ENCODE measurements around the gene CSN3. TPM values are rescaled to one million over a fixed set of nuclear protein-coding genes. Genes with fewer than 3 reads are reported as not detected.
"Not testable (repeated sequence)": the region's sequence is repeated elsewhere in the genome, so short reads cannot be mapped to it uniquely, and the experiment has no call there.

Gene CSN3
- total RNA-seq, 3 donors from 2014 or later (not counting 1 experiment from before 2014, with no cell fraction given): not detected

DNA sequence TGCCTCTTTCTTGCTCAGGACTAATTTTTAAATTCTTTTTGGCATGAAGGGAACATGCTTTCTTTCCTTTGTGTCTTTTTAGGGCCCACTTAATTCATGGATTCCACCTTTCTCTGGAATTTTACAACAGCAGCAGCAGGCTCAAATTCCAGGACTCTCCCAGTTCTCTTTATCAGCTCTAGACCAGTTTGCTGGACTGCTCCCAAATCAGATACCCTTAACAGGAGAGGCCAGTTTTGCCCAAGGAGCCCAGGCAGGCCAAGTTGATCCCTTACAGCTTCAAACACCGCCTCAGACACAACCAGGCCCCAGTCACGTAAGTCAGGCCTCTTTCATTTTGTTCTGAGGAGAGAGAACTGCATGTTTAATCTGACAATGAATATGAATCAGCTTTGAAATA is 44.6 kb upstream of the CSN3 start:
- H3K27ac Mint-ChIP-seq: no peak overlapping the region
- no peaks in the 10 kb centered on the region for H3K9me3 Mint-ChIP-seq
- intact Hi-C loops (cut with micrococcal nuclease): no loop called here
- no peaks in the 10 kb centered on the region for H3K36me3 ChIP-seq (ENCODE audit: control insufficient read depth, insufficient read depth, low read length)
- H3K27me3 ChIP-seq (ENCODE audit: control insufficient read depth, insufficient read depth, low read length): no peaks in the 10 kb centered on the region
- ATAC-seq: no peak
- H3K4me1 ChIP-seq (ENCODE audit: control insufficient read depth, insufficient read depth, low read length): no peaks in the 10 kb centered on the region
- H3K4me3 Mint-ChIP-seq: no peak overlapping the region
- H3K27me3 Mint-ChIP-seq (ENCODE audit: low read depth in 2 of 2): no peaks in the 10 kb centered on the region
- H3K27ac ChIP-seq (ENCODE audit: low read length): no peak overlapping the region
- H3K36me3 Mint-ChIP-seq: no peaks in the 10 kb centered on the region
- TF ChIP-seq, protein P1, sequence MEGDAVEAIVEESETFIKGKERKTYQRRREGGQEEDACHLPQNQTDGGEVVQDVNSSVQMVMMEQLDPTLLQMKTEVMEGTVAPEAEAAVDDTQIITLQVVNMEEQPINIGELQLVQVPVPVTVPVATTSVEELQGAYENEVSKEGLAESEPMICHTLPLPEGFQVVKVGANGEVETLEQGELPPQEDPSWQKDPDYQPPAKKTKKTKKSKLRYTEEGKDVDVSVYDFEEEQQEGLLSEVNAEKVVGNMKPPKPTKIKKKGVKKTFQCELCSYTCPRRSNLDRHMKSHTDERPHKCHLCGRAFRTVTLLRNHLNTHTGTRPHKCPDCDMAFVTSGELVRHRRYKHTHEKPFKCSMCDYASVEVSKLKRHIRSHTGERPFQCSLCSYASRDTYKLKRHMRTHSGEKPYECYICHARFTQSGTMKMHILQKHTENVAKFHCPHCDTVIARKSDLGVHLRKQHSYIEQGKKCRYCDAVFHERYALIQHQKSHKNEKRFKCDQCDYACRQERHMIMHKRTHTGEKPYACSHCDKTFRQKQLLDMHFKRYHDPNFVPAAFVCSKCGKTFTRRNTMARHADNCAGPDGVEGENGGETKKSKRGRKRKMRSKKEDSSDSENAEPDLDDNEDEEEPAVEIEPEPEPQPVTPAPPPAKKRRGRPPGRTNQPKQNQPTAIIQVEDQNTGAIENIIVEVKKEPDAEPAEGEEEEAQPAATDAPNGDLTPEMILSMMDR (IDR thresholded peaks at IDR 0.05): no peak
- no peak overlapping the region for H3K4me3 ChIP-seq (ENCODE audit: low read length)
- H3K4me1 Mint-ChIP-seq: no peaks in the 10 kb centered on the region
- no CpG with 5 or more reads among the region's 2 CpGs for WGBS (ENCODE audit: insufficient coverage)
- DNase-seq: no peak
- no peaks in the 10 kb centered on the region for H3K9me3 ChIP-seq (ENCODE audit: control insufficient read depth, insufficient read depth, low read length)

DNA sequence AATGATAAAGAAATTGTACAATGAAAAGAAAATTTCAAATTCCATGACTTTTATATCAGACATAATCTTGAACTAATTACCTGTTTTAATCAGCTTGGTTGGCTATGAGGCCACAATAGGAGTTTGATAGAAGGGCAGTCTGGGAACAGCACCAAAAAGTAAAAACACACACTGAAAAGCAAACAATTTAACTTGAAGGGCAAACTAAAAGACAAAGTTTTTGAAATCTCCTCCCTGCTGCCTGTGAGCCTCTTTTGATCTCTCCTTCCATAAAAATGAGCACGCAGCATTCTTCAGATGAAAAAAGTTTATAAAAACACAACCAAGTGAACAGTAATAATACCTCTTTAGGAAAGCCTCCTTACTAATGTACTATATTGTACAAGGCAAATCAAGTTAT is 38.8 kb upstream of the CSN3 start:
- Mint-ChIP-seq H3K9me3 (no peaks in the 10 kb centered on the region), H3K4me3 (no peak overlapping the region), H3K27me3 (ENCODE audit: low read depth in 2 of 2) (no peaks in the 10 kb centered on the region), H3K27ac (no peak overlapping the region), H3K4me1 (no peaks in the 10 kb centered on the region), H3K36me3 (no peaks in the 10 kb centered on the region)
- 57% methylated on average over 1 of the region's 1 CpG for WGBS (ENCODE audit: insufficient coverage)
- intact Hi-C loops (cut with micrococcal nuclease): no loop called here
- Histone ChIP-seq H3K27ac (ENCODE audit: low read length) (no peak overlapping the region), H3K4me1 (ENCODE audit: control insufficient read depth, insufficient read depth, low read length) (no peaks in the 10 kb centered on the region), H3K27me3 (ENCODE audit: control insufficient read depth, insufficient read depth, low read length) (no peaks in the 10 kb centered on the region), H3K4me3 (ENCODE audit: low read length) (no peak overlapping the region), H3K9me3 (ENCODE audit: control insufficient read depth, insufficient read depth, low read length) (no peaks in the 10 kb centered on the region), H3K36me3 (ENCODE audit: control insufficient read depth, insufficient read depth, low read length) (no peaks in the 10 kb centered on the region)
- TF ChIP-seq, protein P1 (IDR thresholded peaks at IDR 0.05): no peak
- no peak for ATAC-seq
- DNase-seq: no peak

DNA sequence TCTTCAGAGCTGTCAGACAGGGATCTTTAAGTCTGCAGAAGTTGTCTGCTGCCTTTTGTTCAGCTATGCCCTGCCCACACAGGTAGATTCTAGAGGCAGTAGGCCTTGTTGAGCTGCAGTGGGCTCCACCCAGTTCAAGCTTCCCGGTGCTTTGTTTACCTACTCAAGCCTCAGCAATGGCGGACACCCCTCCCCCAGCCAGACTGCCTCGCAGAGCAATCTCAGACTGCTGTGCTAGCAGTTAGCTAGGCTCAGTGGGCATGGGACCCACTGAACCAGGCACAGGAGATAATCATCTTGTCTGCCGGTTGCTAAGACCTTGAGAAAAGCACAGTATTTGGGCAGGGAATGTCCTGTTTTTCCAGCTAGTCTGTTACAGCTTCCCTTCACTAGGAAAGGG is 29.6 kb upstream of the CSN3 start:
- H3K4me1 ChIP-seq (ENCODE audit: control insufficient read depth, insufficient read depth, low read length); DNase-seq; ATAC-seq; intact Hi-C loops (cut with micrococcal nuclease); H3K9me3 ChIP-seq (ENCODE audit: control insufficient read depth, insufficient read depth, low read length); H3K4me3 ChIP-seq (ENCODE audit: low read length); H3K36me3 Mint-ChIP-seq; H3K27ac Mint-ChIP-seq; H3K27me3 Mint-ChIP-seq (ENCODE audit: low read depth in 2 of 2); H3K36me3 ChIP-seq (ENCODE audit: control insufficient read depth, insufficient read depth, low read length); H3K27ac ChIP-seq (ENCODE audit: low read length); H3K4me1 Mint-ChIP-seq; H3K27me3 ChIP-seq (ENCODE audit: control insufficient read depth, insufficient read depth, low read length); H3K4me3 Mint-ChIP-seq: not testable (repeated sequence)
- H3K9me3 Mint-ChIP-seq: peaks cover 2 to 10% of the 10 kb centered on the region in 2 donors
- WGBS (ENCODE audit: insufficient coverage): 93% methylated on average over 4 of the region's 4 CpGs

DNA sequence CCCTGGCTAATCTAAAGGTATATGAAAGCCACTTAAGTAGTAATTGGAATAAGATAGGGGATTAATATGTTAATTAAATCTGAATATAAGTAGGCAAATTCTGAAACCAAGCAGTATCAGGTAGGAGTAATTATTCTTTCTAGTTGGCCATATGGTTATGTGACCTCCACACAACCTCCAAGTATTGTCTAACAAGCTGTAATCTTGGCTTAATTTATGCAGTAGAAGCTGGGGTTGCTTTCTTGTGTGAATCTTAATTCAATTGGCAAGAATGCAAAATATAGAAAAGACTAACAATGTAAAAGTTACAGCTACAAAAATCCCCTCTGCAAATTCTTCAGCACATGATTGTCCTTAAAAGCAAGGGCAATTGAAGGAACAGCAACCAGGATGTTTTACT is 26.3 kb upstream of the CSN3 start:
- H3K36me3 Mint-ChIP-seq; H3K27ac ChIP-seq (ENCODE audit: low read length); H3K4me3 ChIP-seq (ENCODE audit: low read length); H3K27ac Mint-ChIP-seq; H3K9me3 Mint-ChIP-seq; DNase-seq; H3K4me1 ChIP-seq (ENCODE audit: control insufficient read depth, insufficient read depth, low read length); H3K4me3 Mint-ChIP-seq; H3K9me3 ChIP-seq (ENCODE audit: control insufficient read depth, insufficient read depth, low read length); H3K36me3 ChIP-seq (ENCODE audit: control insufficient read depth, insufficient read depth, low read length); intact Hi-C loops (cut with micrococcal nuclease); H3K27me3 ChIP-seq (ENCODE audit: control insufficient read depth, insufficient read depth, low read length); H3K27me3 Mint-ChIP-seq (ENCODE audit: low read depth in 2 of 2); ATAC-seq; H3K4me1 Mint-ChIP-seq: not testable (repeated sequence)

DNA sequence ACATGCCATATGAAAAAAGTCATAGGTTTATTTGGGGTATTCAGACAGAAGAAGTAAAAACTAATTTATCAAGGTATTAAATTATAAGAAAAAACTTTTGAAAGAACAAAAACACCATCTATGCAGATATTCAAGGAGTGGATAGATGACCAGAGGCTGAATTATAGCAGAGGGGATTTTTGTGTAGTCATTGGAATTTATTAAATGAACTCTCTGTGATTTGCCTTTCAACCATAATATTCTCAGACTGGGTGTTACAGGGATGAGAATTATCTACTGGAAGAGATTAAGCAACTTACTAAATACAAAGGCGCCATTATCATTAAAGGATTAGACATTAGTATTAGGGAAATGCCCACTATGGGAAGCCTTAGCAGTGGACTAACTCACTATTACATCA is 25.8 kb upstream of the CSN3 start:
- H3K9me3 ChIP-seq (ENCODE audit: control insufficient read depth, insufficient read depth, low read length); H3K4me3 Mint-ChIP-seq; H3K4me1 Mint-ChIP-seq; H3K27ac Mint-ChIP-seq; H3K4me3 ChIP-seq (ENCODE audit: low read length); H3K36me3 ChIP-seq (ENCODE audit: control insufficient read depth, insufficient read depth, low read length); intact Hi-C loops (cut with micrococcal nuclease); ATAC-seq; H3K9me3 Mint-ChIP-seq; H3K4me1 ChIP-seq (ENCODE audit: control insufficient read depth, insufficient read depth, low read length); H3K27ac ChIP-seq (ENCODE audit: low read length); H3K27me3 ChIP-seq (ENCODE audit: control insufficient read depth, insufficient read depth, low read length); H3K27me3 Mint-ChIP-seq (ENCODE audit: low read depth in 2 of 2); DNase-seq; H3K36me3 Mint-ChIP-seq: not testable (repeated sequence)
- no CpG with 5 or more reads among the region's 1 CpG for WGBS (ENCODE audit: insufficient coverage)

DNA sequence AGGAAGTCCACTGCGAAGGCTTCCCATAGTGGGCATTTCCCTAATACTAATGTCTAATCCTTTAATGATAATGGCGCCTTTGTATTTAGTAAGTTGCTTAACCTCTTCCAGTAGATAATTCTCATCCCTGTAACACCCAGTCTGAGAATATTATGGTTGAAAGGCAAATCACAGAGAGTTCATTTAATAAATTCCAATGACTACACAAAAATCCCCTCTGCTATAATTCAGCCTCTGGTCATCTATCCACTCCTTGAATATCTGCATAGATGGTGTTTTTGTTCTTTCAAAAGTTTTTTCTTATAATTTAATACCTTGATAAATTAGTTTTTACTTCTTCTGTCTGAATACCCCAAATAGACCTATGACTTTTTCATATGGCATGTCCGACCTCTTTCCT is 21.0 kb upstream of the CSN3 start:
- ATAC-seq; H3K27ac ChIP-seq (ENCODE audit: low read length); H3K27me3 Mint-ChIP-seq (ENCODE audit: low read depth in 2 of 2); H3K27me3 ChIP-seq (ENCODE audit: control insufficient read depth, insufficient read depth, low read length); H3K4me1 ChIP-seq (ENCODE audit: control insufficient read depth, insufficient read depth, low read length); H3K27ac Mint-ChIP-seq; H3K9me3 Mint-ChIP-seq; H3K36me3 Mint-ChIP-seq; H3K4me3 ChIP-seq (ENCODE audit: low read length); H3K4me1 Mint-ChIP-seq; H3K4me3 Mint-ChIP-seq; intact Hi-C loops (cut with micrococcal nuclease); DNase-seq; H3K36me3 ChIP-seq (ENCODE audit: control insufficient read depth, insufficient read depth, low read length); H3K9me3 ChIP-seq (ENCODE audit: control insufficient read depth, insufficient read depth, low read length): not testable (repeated sequence)
- WGBS (ENCODE audit: insufficient coverage): no CpG with 5 or more reads among the region's 3 CpGs

DNA sequence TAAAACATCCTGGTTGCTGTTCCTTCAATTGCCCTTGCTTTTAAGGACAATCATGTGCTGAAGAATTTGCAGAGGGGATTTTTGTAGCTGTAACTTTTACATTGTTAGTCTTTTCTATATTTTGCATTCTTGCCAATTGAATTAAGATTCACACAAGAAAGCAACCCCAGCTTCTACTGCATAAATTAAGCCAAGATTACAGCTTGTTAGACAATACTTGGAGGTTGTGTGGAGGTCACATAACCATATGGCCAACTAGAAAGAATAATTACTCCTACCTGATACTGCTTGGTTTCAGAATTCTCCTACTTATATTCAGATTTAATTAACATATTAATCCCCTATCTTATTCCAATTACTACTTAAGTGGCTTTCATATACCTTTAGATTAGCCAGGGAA is 20.6 kb upstream of the CSN3 start:
- H3K36me3 Mint-ChIP-seq; H3K27ac ChIP-seq (ENCODE audit: low read length); H3K4me1 Mint-ChIP-seq; H3K4me1 ChIP-seq (ENCODE audit: control insufficient read depth, insufficient read depth, low read length); H3K9me3 Mint-ChIP-seq; H3K27me3 ChIP-seq (ENCODE audit: control insufficient read depth, insufficient read depth, low read length); H3K4me3 Mint-ChIP-seq; intact Hi-C loops (cut with micrococcal nuclease); H3K4me3 ChIP-seq (ENCODE audit: low read length); H3K27ac Mint-ChIP-seq; H3K36me3 ChIP-seq (ENCODE audit: control insufficient read depth, insufficient read depth, low read length); H3K27me3 Mint-ChIP-seq (ENCODE audit: low read depth in 2 of 2); H3K9me3 ChIP-seq (ENCODE audit: control insufficient read depth, insufficient read depth, low read length); DNase-seq; ATAC-seq: not testable (repeated sequence)
